Activated CD8-positive, alpha-beta T cell treated with anti-CD3 and anti-CD28 coated beads for 36 hours (primary cell): ENCODE results near the gene POLDIP3. TPM values are rescaled to one million over a fixed set of nuclear protein-coding genes. Genes with fewer than 3 reads are reported as not detected.

Source experiments
- ATAC-seq: fragments of 200-7000 bp; cut with Tn5 transposase; one replicate; pipeline ENCODE4 v1.10.0; 2021; ENCODE audit warnings: mild to moderate bottlenecking, moderate library complexity
- CTCF ChIA-PET: fragments of 350-600 bp; sonication (Branson Sonifier 250); formaldehyde crosslinking; loops from one replicate; lab custom pipeline; 2021; ENCODE audit warnings: antibody characterized with exemption; lab: Charles Lee
- POLR2A ChIA-PET: fragments of 350-600 bp; sonication (Branson Sonifier 250); formaldehyde crosslinking; loops from one replicate; lab custom pipeline; 2021; ENCODE audit warnings: antibody characterized with exemption; lab: Charles Lee
- DNase-seq: peaks from one replicate; pipeline ENCODE4 v3.0.0-alpha.2; 2020
- H3K27ac Mint-ChIP-seq: one replicate; pipeline ENCODE4 v1.8.0; 2021; ENCODE audit warnings: mild to moderate bottlenecking, mixed read lengths
- H3K27me3 Mint-ChIP-seq: one replicate; pipeline ENCODE4 v1.8.0; 2021; ENCODE audit warnings: mixed read lengths
- H3K36me3 Mint-ChIP-seq: one replicate; pipeline ENCODE4 v1.8.0; 2021; ENCODE audit warnings: low read depth, mixed read lengths
- H3K4me1 Mint-ChIP-seq: one replicate; pipeline ENCODE4 v1.8.0; 2021; ENCODE audit warnings: low read depth, mixed read lengths
- H3K4me3 Mint-ChIP-seq: one replicate; pipeline ENCODE4 v1.8.0; 2021; ENCODE audit warnings: mild to moderate bottlenecking, moderate library complexity, mixed read lengths
- H3K9me3 Mint-ChIP-seq: one replicate; pipeline ENCODE4 v1.8.0; 2021; ENCODE audit warnings: mixed read lengths
- intact Hi-C: fragments of 100-400 bp; cut with micrococcal nuclease; formaldehyde crosslinking; loops from one replicate; pipeline ENCODE4 v1.10.0; 2022
- total RNA-seq, 2 experiments: library from RNA; stranded (reverse); gene quantifications; one replicate each; pipeline ENCODE4 v1.2.3, GENCODE V29; 2021
- TF ChIP-seq, protein P1 (sequence below): fragments of 200-600 bp; IDR thresholded peaks from one replicate; pipeline ENCODE4 v1.8.0; 2022; ENCODE audit warnings: antibody characterized with exemption, mild to moderate bottlenecking

POLDIP3 gene
- total RNA-seq, 2 experiments from 2014 or later, result 70.2 to 71.1 TPM

DNA sequence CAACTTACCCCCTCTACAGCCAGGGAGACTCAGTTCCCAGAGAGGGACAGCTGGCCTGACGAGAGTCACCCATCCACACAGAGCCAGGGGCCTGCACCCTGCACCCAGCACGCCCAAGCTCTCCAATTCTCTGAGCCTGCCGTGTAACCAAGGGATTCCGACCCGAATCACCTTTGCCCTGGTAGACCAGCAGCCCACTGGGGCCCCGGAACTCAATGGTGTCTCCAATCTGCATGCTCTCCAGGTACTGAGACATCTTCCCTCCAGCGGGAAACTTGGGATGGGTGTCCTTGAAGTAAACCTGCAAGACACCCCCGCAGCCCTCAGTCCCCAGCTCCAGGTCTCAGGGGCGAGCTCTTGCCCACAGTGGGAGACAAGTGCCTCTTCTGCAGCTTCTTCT lies 13.3 kb upstream of the POLDIP3 start:
- TF ChIP-seq, protein P1, sequence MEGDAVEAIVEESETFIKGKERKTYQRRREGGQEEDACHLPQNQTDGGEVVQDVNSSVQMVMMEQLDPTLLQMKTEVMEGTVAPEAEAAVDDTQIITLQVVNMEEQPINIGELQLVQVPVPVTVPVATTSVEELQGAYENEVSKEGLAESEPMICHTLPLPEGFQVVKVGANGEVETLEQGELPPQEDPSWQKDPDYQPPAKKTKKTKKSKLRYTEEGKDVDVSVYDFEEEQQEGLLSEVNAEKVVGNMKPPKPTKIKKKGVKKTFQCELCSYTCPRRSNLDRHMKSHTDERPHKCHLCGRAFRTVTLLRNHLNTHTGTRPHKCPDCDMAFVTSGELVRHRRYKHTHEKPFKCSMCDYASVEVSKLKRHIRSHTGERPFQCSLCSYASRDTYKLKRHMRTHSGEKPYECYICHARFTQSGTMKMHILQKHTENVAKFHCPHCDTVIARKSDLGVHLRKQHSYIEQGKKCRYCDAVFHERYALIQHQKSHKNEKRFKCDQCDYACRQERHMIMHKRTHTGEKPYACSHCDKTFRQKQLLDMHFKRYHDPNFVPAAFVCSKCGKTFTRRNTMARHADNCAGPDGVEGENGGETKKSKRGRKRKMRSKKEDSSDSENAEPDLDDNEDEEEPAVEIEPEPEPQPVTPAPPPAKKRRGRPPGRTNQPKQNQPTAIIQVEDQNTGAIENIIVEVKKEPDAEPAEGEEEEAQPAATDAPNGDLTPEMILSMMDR, result no peak
- no peaks in the 10 kb centered on the region for H3K4me1 Mint-ChIP-seq
- intact Hi-C loops, result no loop called here
- H3K27me3 Mint-ChIP-seq, result no peaks in the 10 kb centered on the region
- ATAC-seq (no peak), DNase-seq (no peak)
- H3K9me3 Mint-ChIP-seq, result no peaks in the 10 kb centered on the region
- POLR2A ChIA-PET, result interaction anchor here (6.2 kb wide), 1 partner anchor 13 kb away, joined by 64 read pairs; the partner anchor contains the start of gene POLDIP3
- CTCF ChIA-PET, result no interaction called here
- H3K4me3 Mint-ChIP-seq, result no peak overlapping the region
- no peak overlapping the region for H3K27ac Mint-ChIP-seq
- peaks cover 8% of the 10 kb centered on the region for H3K36me3 Mint-ChIP-seq

DNA sequence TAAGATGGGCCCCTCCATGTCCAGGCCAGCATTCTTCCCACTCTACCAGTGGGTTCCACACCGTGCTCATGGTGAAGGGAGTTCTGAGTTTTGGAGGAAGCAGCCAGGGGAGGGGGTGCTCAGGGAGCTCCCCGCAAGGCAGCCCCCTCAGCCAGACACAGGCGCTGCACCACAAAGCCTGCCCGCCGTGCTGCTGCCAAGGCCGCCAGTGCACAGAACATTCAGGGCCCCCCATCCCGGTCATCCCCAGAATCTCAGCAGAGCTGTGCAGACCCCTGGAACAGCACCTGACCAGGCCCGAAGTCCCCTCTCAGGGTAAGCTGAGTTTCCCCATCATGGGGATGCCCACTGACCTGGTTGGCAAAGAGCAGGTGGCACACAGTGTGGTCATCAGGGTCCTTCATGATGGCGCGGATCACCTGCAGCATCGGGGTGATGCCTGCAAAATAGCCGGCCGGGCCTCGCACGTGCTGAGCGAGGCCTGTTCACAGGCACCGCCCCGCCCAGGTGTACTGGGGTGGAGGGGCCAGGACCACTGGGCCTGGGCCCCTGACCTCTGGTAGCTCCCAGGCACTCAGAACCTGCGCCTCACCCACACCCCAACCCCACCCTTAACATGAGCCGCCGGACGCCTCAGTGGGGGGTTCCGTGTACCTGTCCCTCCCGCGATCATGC lies 12.4 kb upstream of the POLDIP3 start:
- no peaks in the 10 kb centered on the region for H3K27me3 Mint-ChIP-seq
- H3K36me3 Mint-ChIP-seq, result peaks cover 3% of the 10 kb centered on the region
- no peaks in the 10 kb centered on the region for H3K4me1 Mint-ChIP-seq
- ATAC-seq, result no peak
- no peak overlapping the region for H3K4me3 Mint-ChIP-seq
- ChIA-PET POLR2A (interaction anchor here (6.2 kb wide), 1 partner anchor 12 kb away, joined by 64 read pairs; the partner anchor contains the start of gene POLDIP3), CTCF (interaction anchor here (1.3 kb wide), 1 partner anchor 12 kb away, joined by 5 read pairs; no protein-coding TSS in a partner anchor)
- intact Hi-C loops, result no loop called here
- DNase-seq, result no peak
- H3K27ac Mint-ChIP-seq, result no peak overlapping the region
- TF ChIP-seq, protein P1, result no peak
- H3K9me3 Mint-ChIP-seq, result no peaks in the 10 kb centered on the region

DNA sequence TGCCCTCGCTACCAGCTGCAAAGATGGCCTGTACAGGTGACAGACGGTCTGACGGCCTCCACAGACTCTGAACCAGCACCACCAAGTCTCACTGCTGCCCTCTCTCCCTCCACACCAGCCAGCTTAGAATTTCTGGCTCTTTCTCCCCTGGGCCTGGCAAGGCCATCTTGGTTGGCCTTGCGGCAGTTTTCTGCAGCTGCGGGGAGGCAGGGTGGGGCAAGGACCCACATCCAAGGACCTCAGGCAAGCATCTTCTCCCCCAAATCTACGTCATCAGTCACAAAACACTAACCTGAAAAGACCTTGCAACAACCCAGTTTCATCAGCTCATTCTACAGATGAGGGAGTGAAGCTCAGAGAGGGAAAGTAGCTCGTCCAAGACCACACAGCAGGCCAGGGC lies 11.7 kb upstream of the POLDIP3 start:
- intact Hi-C loops, result no loop called here
- Mint-ChIP-seq H3K27me3 (no peaks in the 10 kb centered on the region), H3K27ac (no peak overlapping the region)

DNA sequence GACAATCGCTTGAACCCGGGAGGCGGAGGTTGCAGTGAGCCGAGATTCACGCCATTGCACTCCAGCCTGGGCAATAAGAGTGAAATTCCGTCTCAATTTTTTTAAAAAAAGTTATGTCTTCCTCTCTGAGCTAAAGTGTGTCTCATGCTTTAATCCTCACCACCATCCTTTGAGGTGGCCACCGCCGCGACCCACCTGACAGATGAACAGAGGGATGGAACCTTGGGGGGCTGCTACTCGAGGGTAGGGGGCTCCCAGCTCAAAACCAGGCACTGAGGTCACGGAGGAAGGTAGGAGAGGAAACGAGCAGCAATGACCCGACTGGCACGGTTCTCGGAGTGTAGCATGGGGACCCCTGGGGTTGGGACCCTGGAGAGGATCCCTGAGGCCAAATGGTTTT lies 10.7 kb upstream of the POLDIP3 start:
- Mint-ChIP-seq H3K27me3 (no peaks in the 10 kb centered on the region), H3K27ac (no peak overlapping the region), H3K4me1 (peaks cover 1% of the 10 kb centered on the region), H3K36me3 (peaks cover 3% of the 10 kb centered on the region), H3K4me3 (no peak overlapping the region), H3K9me3 (no peaks in the 10 kb centered on the region)
- DNase-seq (no peak), ATAC-seq (no peak)
- intact Hi-C loops, result no loop called here
- TF ChIP-seq, protein P1, result no peak
- ChIA-PET CTCF (interaction anchor here (1.1 to 1.3 kb wide), 2 partner anchors 10 to 435 kb away, joined by 3 to 5 read pairs; no protein-coding TSS in a partner anchor), POLR2A (interaction anchor here (6.2 kb wide), 1 partner anchor 10 kb away, joined by 64 read pairs; the partner anchor contains the start of gene POLDIP3)

More for the DNA sequence above, 11.7 kb upstream of the POLDIP3 start:
- ChIA-PET POLR2A (interaction anchor here (6.2 kb wide), 1 partner anchor 11 kb away, joined by 64 read pairs; the partner anchor contains the start of gene POLDIP3), CTCF (interaction anchor here (1.3 kb wide), 1 partner anchor 11 kb away, joined by 5 read pairs; no protein-coding TSS in a partner anchor)
- Mint-ChIP-seq H3K9me3 (no peaks in the 10 kb centered on the region), H3K36me3 (peaks cover 3% of the 10 kb centered on the region), H3K4me1 (peaks cover 1% of the 10 kb centered on the region), H3K4me3 (no peak overlapping the region)
- no peak for DNase-seq
- TF ChIP-seq, protein P1, result no peak
- ATAC-seq, result no peak
